GM18873 (cell line): ENCODE data around the gene PLXNB3.
"Not testable (repeated sequence)": the region's sequence is repeated elsewhere in the genome, so short reads cannot be mapped to it uniquely, and the experiment has no call there.

Experiments used
- ATAC-seq: cut with Tn5 transposase; IDR thresholded peaks from one replicate; pipeline ENCODE4 v1.9.1; 2021; ENCODE audit warnings: mild to moderate bottlenecking, moderate library complexity, moderate number of reproducible peaks; ENCODE audit not compliant: unreplicated experiment, low FRiP score

The PLXNB3 gene

DNA sequence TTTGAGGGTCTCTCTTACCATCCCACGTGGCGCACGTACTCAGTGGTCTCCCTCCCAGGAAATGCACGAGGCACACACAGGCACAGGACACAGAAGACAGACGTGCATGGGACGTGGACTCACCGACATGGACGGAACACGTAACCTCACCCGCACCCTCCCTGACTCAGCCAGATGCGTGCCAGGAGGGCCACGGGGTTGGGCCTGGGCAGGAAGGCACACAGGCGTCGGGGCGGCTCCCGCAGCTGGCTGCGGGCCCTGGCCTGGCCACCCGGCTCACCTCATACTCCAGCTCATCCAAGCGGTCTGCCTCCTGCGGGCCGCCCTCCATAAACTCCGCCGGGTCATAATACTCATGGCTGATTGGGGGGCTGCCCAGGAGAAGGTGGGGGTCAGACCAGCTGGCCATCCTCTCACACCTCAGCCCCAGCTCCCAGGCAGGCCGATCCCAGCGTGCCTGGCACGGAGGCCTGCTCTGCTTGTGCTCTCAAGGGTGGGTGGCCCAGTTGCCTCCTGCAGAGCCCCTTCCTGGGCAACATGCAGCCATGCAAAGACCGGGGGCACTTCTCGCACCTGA, 43.0 kb downstream of the PLXNB3 start:
- no peak for ATAC-seq

DNA sequence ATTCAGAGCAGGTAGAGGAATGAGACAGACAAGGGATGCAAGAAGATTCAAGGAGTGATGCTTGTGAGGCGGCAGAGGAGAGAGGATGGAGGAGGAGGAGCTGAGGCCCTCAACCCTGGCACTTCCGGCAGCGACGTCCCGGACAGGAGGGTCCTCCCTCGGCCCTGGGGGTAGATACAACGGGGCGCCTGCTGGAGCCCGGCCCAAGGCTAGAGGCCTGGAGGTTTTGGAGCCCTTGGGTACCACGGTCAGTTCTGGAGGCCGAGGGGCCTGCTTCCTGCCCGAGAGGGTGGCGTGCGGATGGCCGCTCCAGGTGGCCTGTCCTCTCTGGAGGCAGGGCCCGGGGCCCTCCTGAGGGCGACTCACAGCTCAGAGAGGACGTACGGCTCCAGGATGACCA, 43.9 kb downstream of the PLXNB3 start:
- ATAC-seq, result no peak

DNA sequence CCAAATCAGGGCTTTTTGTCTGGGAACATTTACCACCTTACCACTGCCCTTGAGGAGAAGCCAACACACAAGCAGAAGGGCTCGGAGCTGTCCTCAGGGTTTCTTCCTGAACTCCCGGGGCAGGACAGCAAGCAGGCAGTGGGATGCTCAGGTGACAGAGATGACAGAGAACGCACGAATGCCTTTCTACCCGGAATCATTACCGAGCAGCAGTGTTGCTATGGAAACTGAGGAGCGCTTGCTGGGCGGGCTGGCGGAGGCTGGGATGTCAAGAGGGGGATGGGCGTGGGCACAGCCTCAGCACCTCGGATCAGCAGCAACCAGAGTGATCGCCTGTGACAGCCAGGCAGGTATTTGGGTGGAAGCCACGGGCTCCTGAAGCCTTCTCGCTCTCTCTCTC, 48.2 kb downstream of the PLXNB3 start:
- no peak for ATAC-seq

DNA sequence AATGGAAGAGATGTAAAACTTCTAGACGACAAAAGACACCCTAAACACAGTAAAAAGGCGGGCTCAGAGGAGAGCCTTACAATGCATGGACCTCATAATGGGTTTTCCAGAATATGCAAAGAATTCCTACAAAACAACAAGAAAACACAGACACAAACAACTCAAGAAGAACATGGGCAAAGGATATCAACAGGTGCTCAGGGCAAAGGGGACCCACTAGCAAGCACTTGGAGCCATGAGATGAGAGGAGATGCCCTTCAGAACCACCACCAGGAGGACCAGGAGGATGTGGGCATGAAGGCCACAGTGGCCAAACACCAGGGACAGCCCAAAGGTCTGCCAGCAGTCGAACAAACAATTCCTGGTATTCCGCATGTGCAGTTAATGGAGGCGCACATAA, 49.1 kb downstream of the PLXNB3 start:
- ATAC-seq, result no peak

DNA sequence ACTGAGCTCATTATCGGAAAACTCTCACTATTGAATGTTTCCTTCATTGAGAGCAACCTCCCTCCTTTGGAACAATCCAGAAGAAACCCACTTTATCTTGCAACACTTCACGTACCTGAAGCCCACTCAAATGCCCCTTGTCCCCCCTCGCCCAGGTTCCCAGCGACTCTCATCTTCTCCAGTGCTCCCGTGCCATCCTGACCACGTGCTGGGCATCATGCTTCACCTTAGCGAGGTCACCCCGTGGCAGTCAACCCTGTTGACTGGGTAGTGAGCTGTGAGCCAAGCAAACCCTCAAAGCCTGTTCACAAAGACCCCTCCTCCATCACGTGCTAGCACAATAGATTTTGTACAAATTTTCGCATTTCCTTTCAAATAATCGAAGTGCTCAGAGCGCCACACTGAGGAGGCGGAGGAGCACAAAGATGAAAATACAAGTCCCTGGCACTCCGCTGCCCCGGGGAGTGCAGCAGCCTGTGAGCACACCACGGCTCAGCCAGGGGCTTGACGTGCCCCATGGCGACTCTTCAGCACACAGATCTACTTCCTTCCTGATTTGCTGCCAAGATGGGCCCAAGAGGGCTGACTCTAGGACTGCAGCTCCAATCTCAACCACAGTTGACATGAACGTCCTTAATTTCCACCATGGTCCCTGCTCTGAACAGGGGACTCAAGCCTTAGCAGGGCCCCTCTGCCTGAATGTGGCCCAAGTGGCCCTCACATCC, 50.7 kb downstream of the PLXNB3 start:
- ATAC-seq, result no peak

DNA sequence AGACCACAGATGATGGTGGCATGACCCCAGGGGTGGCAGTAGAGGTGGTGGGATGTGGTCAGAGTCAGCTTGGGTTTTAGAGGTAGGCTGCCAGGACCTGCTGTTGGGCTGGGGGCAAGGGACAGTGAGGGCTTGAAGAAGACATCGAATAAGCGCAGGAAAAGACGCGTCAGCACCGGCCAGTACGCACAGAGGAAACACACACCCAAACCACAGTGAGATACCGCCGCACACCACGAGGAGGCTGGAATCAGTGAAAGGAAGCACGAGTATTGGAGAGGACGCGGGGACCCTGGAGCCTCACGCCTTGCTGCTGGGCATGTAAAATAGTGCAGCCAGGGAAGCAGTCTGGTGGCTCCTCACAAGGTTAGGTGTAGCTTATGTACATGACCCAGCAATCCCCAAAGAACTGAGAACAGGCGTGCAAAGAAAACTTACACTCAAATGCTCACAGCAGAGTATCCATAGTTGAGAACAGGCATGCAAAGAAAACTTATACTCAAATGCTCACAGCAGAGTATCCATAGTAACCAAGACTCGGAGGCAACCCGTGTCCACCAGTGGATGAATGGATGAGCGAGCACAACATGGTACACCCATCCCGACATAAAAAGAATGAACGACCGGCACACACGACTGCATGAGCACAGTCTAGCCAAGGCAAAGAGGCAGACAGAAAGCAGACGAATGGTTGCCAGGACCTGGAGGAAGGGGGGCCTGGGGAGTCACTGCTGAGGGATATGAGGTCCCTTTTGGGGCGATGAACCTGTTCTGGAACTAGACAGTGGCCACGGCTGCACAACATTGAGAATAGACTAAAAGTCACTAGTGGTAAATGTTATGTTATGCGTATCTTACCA, 53.0 kb downstream of the PLXNB3 start:
- no peak for ATAC-seq

DNA sequence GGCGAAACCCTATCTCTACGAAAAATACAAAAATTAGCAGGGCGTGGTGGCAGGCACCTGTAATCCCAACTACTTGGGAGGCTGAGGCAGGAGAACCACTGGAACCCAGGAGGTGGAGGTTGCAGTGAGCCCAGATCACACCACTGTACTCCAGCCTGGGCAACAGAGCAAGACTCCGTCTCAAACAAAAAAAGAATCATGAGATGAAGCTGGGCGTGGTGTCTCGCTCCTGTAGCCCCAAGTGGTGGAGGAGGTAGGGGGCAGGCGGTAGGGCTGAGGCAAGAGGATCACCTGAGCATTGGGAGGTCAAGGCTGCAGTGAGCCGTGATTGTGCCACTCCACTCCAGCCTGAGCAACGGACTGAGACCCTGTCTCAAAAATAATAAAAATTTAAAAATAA, 54.0 kb downstream of the PLXNB3 start:
- ATAC-seq, result not testable (repeated sequence)

DNA sequence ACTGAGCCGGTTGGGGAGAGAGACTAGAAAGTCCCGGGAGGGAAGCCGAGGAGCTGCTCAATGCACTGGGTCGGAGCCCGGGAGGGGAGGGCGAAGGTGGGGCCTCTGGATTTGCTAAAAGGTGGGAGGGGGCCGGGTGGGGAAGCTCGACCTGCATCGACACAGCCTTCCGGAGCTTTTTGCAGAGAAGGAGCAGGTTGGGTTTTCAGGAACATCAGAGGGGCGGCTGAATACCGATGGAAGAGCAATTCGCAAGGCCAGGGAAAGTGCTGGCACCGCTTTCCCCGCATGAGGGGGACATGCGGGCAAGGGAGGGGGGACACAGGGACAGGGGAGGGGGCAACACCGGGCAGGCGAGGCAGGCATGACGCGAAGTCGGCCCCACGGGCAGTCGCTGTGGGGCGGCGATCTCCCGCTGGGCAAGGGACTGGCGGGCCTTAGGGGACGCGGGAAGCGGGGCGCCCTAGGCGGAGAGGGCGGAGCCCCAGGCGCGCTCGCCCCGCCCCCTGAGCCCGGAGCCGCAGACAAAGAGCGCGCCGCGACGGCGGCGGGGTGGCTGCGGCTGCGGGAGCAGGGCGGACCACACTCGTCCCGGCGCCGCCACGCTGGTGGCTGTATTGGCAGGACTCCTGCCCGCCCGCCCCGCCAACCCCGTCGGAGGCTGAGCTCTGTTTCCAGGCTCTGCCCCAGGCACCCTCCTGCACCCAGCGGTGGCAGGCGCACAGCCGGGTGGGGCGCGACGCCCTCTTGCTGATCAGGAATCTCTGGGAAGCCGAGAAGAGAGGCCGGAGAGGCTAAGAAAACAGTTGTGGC, 54.7 kb downstream of the PLXNB3 start:
- ATAC-seq, result no peak

DNA sequence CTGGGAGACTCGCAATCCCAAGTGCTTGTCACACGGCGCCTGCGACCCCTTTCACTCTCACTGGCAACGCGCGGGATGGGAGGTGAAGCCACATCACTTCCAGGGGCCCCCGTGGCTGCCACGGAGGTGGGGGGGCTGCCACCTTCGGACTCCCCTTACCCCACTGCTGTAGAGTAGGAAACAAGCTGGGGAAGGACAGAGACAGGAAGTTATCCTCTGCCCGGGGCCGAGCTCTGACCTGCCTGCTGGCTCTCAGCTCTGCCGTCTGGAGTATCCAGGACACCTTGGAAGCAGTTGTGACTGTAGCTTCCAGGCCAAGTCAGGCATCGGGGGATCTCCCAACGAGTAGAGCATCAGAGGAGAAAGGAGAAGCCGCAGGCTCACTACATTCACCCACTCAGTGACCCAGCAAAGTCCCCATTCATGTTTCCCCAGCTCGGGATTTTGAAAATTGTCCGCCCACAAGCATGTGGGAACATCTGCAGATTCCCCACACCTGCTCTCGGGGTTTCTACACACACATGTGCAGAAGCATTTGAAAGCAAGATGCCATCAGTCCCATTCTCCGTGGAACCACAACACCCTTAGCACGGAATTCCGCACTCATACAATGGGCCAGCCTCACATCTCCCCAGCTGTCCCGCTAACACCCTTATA, 55.5 kb downstream of the PLXNB3 start:
- ATAC-seq, result no peak

DNA sequence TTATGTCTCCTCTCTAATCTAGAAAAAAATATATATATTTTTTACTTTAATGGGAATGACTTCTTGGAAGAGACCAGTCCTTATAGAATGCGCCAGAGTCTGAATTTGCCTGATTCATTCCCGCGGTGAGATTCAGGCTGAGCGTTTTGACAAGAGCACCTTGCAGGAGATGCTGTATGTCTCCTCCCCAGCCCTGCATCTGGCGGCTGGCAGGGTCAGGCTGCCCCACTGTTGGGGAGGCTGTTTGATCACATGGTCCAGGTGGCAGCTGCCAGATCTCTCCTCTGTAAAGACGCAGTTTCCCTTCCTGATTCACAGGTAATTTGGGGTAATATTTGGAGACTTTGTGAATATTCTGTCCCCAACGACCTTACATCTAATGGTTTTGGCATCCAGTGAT, 56.6 kb downstream of the PLXNB3 start:
- no peak for ATAC-seq

DNA sequence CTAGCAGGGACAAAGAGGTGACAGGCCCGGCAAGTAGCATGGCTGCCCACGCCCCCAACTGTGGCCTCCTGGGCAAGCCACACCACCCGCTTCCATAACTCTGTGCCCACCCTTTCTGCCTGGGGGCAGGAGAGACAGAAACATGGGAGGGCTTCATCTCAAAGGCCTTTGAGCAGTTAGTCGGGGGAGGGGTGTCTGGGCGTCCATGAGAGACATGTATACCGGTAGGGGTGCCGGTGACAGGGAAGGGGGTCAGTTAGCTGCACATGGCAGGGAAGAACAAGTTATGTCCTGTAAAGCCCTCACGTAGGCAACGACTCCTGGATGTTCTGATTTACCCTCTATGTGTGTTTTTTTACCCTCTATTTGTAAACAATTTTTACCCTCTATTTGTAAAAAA, 57.0 kb downstream of the PLXNB3 start:
- no peak for ATAC-seq

DNA sequence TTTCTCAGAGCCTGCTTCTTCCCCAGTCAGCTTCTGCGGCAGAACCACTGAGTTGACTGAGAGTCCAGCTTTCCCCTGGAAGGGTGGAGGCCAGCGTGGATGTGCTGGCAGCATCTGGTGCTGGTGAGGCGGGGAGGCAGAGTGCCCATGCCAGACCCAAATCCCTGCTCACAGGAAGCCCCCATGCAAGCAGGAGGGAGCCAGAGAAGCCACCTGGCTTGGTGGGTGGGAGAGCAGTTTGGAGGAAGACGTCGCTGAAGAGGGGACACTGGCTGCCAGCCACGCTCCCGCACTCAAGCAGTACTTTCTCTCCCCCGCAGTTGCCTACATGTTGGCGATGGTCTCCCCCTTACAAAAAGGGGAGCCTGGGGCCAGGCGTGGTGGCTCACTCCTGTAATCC, 60.3 kb downstream of the PLXNB3 start:
- ATAC-seq, result no peak

DNA sequence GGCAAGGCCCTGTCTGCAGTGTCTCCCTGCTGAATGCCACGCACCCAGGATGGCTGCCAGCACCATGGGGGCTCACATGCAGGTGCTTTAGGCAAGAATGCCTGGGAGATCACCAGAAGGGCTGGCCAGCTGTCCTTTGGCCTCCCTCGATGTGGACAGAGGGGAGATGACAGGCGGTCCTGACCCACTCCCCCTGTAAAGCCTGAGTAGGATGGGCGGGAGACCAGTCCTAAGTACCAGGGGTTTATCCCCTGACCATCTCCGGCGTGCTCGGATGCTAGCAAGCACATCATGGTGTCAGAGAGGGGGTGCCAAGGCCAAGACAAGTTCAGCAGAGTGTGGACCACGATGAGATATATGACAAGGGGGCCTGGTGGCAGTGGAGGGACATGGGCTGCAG, 61.0 kb downstream of the PLXNB3 start:
- no peak for ATAC-seq
